HCT116 (cell line): ENCODE measurements around the gene CELSR3. TPM values are rescaled to one million over a fixed set of nuclear protein-coding genes. Genes with fewer than 3 reads are reported as not detected.

Source experiments
- ATAC-seq: fragments of 200-7000 bp; cut with Tn5 transposase; 2 replicates; pipeline ENCODE4 v1.9.1; 2020; ENCODE audit warnings: mild to moderate bottlenecking, moderate library complexity
- BruUV-seq: library from RNA; stranded (reverse); fragments of 400-500 nt; replicated peaks from 2 replicates; lab custom pipeline; 2021; lab: Mats Ljungman, UMichigan
- CTCF ChIA-PET: fragments of 300-600 bp; sonication (Branson Sonifier 250); formaldehyde crosslinking; loops from one replicate; lab custom pipeline; 2021; ENCODE audit warnings: antibody characterized with exemption; lab: Charles Lee
- POLR2A ChIA-PET: fragments of 300-600, 350-600 bp; sonication (Branson Sonifier 250); formaldehyde crosslinking; loops from one replicate; lab custom pipeline; 2021; ENCODE audit warnings: antibody characterized with exemption; lab: Charles Lee
- RAD21 ChIA-PET, 2 experiments: fragments of 300-600 bp; sonication (Branson Sonifier 250); formaldehyde crosslinking; loops; one replicate each; lab custom pipeline; 2023; ENCODE audit warnings: low total read pairs in 2 of 2; ENCODE audit not compliant: uncharacterized antibody in 2 of 2, unreplicated experiment in 2 of 2, low non-redundant PET in 1 of 2; lab: Charles Lee
- DNase-seq: peaks from one replicate; pipeline ENCODE4 v3.0.0-alpha.2; 2010; ENCODE audit warnings: low read depth, low spot score
- H2AFZ ChIP-seq: fragments of 200-600 bp; shearing (Covaris generic), sonication (generic); 2 replicates; pipeline ENCODE4 v1.6.1; 2017; ENCODE audit warnings: low read depth, mixed run types, mixed read lengths, antibody characterized with exemption, low read length; ENCODE audit not compliant: poor library complexity, severe bottlenecking
- H3K27ac ChIP-seq: 2 replicates; pipeline ENCODE4 v1.5.1; 2012; ENCODE audit warnings: low read depth, low read length
- H3K27me3 ChIP-seq: fragments of 200-600 bp; sonication (generic); 2 replicates; pipeline ENCODE4 v1.6.1; 2016; ENCODE audit warnings: mixed run types, low read length, mixed read lengths; ENCODE audit not compliant: insufficient read depth
- H3K36me3 ChIP-seq, 2 experiments: fragments of 200-500 bp in 1 of 2; fragments of 200-600 bp in 1 of 2; sonication (Bioruptor generic) in 1 of 2; sonication (generic) in 1 of 2; 2 replicates each; pipeline versions ENCODE4 v1.5.1 to v1.6.1; 2014 to 2016; ENCODE audit warnings: low read length in 2 of 2, inconsistent platforms in 1 of 2, mixed read lengths in 1 of 2, mixed run types in 1 of 2; ENCODE audit not compliant: insufficient read depth in 2 of 2, control insufficient read depth in 1 of 2
- H3K4me1 ChIP-seq, 2 experiments: fragments of 200-600 bp in 1 of 2; sonication (generic) in 1 of 2; 2 replicates each; pipeline versions ENCODE4 v1.5.1 to v1.6.1; 2012 to 2017; ENCODE audit warnings: low read length in 2 of 2, inconsistent platforms in 1 of 2, mild to moderate bottlenecking in 1 of 2, mixed read lengths in 1 of 2, mixed run types in 1 of 2, moderate library complexity in 1 of 2; ENCODE audit not compliant: insufficient read depth in 2 of 2, control insufficient read depth in 1 of 2
- H3K4me2 ChIP-seq: fragments of 200-600 bp; sonication (generic); 2 replicates; pipeline ENCODE4 v1.6.1; 2017; ENCODE audit warnings: mixed run types, low read length, mixed read lengths
- H3K4me3 ChIP-seq, 2 experiments: fragments of 200-600 bp in 1 of 2; sonication (generic) in 1 of 2; replicated peaks in 1 of 2; 2 replicates each; pipeline ENCODE4 v1.5.1; 2011 to 2016; ENCODE audit warnings: low read length in 2 of 2, control low read depth in 1 of 2, low read depth in 1 of 2, mild to moderate bottlenecking in 1 of 2, mixed read lengths in 1 of 2, mixed run types in 1 of 2
- H3K79me2 ChIP-seq: fragments of 200-600 bp; sonication (generic); 2 replicates; pipeline ENCODE4 v1.6.1; 2017; ENCODE audit warnings: mild to moderate bottlenecking, mixed run types, low read length, moderate library complexity, mixed read lengths; ENCODE audit not compliant: insufficient read depth
- H3K9ac ChIP-seq: fragments of 200-600 bp; sonication (generic); 2 replicates; pipeline ENCODE4 v1.6.1; 2016; ENCODE audit warnings: low read length, mixed read lengths
- H3K9me2 ChIP-seq: fragments of 200-600 bp; sonication (generic), shearing (Covaris generic); 2 replicates; pipeline ENCODE4 v1.6.1; 2017; ENCODE audit warnings: mixed run types, mild to moderate bottlenecking, moderate library complexity; ENCODE audit not compliant: insufficient read depth
- H3K9me3 ChIP-seq, 2 experiments: fragments of 200-500 bp in 1 of 2; fragments of 200-600 bp in 1 of 2; sonication (Bioruptor generic) in 1 of 2; sonication (generic) in 1 of 2; 2 replicates each; pipeline ENCODE4 v1.6.1; 2014 to 2017; ENCODE audit warnings: low read length in 2 of 2, mixed read lengths in 2 of 2, inconsistent platforms in 1 of 2, low read depth in 1 of 2, mild to moderate bottlenecking in 1 of 2, mixed run types in 1 of 2, moderate library complexity in 1 of 2; ENCODE audit not compliant: control insufficient read depth in 1 of 2, insufficient read depth in 1 of 2
- H4K20me1 ChIP-seq: fragments of 200-600 bp; sonication (generic), shearing (Covaris generic); 2 replicates; pipeline ENCODE4 v1.6.1; 2017; ENCODE audit warnings: mixed run types, mild to moderate bottlenecking, moderate library complexity; ENCODE audit not compliant: insufficient read depth
- ATF3 ChIP-seq: IDR thresholded peaks from 2 replicates; pipeline ENCODE4 v1.6.1; 2012
- CBX3 ChIP-seq: IDR thresholded peaks from 2 replicates; pipeline ENCODE4 v1.6.1; 2012; ENCODE audit warnings: low read depth
- CTCF ChIP-seq, 3 experiments: fragments of 200-600 bp in 1 of 3; sonication (generic) in 1 of 3; IDR thresholded peaks in 2 of 3; conservative IDR thresholded peaks in 1 of 3; 2 replicates each; pipeline ENCODE4 v1.5.1; 2012 to 2017; ENCODE audit warnings: low read depth in 2 of 3, low read length in 2 of 3, antibody characterized with exemption in 1 of 3, borderline replicate concordance in 1 of 3, control low read depth in 1 of 3, mild to moderate bottlenecking in 1 of 3, mixed read lengths in 1 of 3, mixed run types in 1 of 3, moderate library complexity in 1 of 3; ENCODE audit not compliant: insufficient read depth in 1 of 3
- EGR1 ChIP-seq: IDR thresholded peaks from 2 replicates; pipeline ENCODE4 v1.6.1; 2012; ENCODE audit warnings: low read depth
- JUND ChIP-seq: IDR thresholded peaks from 2 replicates; pipeline ENCODE4 v1.6.1; 2012
- MAX ChIP-seq: IDR thresholded peaks from 2 replicates; pipeline ENCODE4 v1.6.1; 2012
- RAD21 ChIP-seq: IDR thresholded peaks from 2 replicates; pipeline ENCODE4 v1.6.1; 2012; ENCODE audit warnings: low read depth, mild to moderate bottlenecking
- REST ChIP-seq: IDR thresholded peaks from 2 replicates; pipeline ENCODE4 v1.6.1; 2012; ENCODE audit warnings: low read depth
- SIN3A ChIP-seq: IDR thresholded peaks from 2 replicates; pipeline ENCODE4 v1.6.1; 2012; ENCODE audit warnings: low read depth
- SRF ChIP-seq: IDR thresholded peaks from 2 replicates; pipeline ENCODE4 v1.6.1; 2012; ENCODE audit warnings: low read depth
- TCF7L2 ChIP-seq: IDR thresholded peaks from 2 replicates; pipeline ENCODE4 v1.7.0; 2011; ENCODE audit warnings: borderline replicate concordance, inconsistent platforms; ENCODE audit not compliant: insufficient read depth, insufficient read length; ENCODE audit errors: extremely low read depth
- ZBTB33 ChIP-seq: IDR thresholded peaks from 2 replicates; pipeline ENCODE4 v1.6.1; 2011; ENCODE audit warnings: mild to moderate bottlenecking, low read length, moderate library complexity; ENCODE audit not compliant: insufficient replicate concordance; ENCODE audit errors: extremely low read depth
- intact Hi-C: fragments of 100-400 bp; cut with micrococcal nuclease; formaldehyde crosslinking; loops from 2 replicates; pipeline ENCODE4 v1.10.0; 2022
- total RNA-seq: library from RNA; stranded (reverse); gene quantifications from one replicate; pipeline ENCODE4 v1.2.1, GENCODE V29; 2021; ENCODE audit not compliant: unreplicated experiment

Gene CELSR3
- total RNA-seq, 1 experiment from 2014 or later: 7.8 TPM

- TF ChIP-seq CBX3: no peak
Measured at GRCh38 chr3:48663489-48664312, 1.0 kb upstream of the CELSR3 start (continued).

- H3K27me3 ChIP-seq: no peaks in the 10 kb centered on the region
- H3K27ac ChIP-seq: no peak overlapping the region
- H2AFZ ChIP-seq: no peak overlapping the region
- H3K9me3 ChIP-seq: peaks cover 0 to 6% of the 10 kb centered on the region in 2 experiments; a peak in 1 of 4 replicates
- no peaks in the 10 kb centered on the region for H4K20me1 ChIP-seq
- H3K4me3 ChIP-seq: peak overlapping the region in 1 of 2 experiments; percentile 56; a peak in 2 of 4 replicates
- POLR2A ChIA-PET: interaction anchor here (0.7 to 2.6 kb wide), 3 partner anchors 16 to 26 kb away, joined by 3 to 15 read pairs (median 3); partner anchors contain the start of genes NCKIPSD and SLC26A6
- H3K79me2 ChIP-seq: no peaks in the 10 kb centered on the region
- peak overlapping the region; percentile 76 for H3K4me2 ChIP-seq
- peaks cover 8 to 20% of the 10 kb centered on the region in 2 experiments for H3K4me1 ChIP-seq
- intact Hi-C loops: loop anchor here (10.0 kb wide), 1 partner anchor 107 kb away; the partner anchor contains the start of gene PFKFB4
- TF ChIP-seq RAD21 (no peak), SIN3A (no peak), ZBTB33 (no peak), MAX (no peak), SRF (no peak), JUND (no peak), ATF3 (no peak), TCF7L2 (no peak), REST (no peak), EGR1 (no peak), CTCF (IDR thresholded peaks at IDR 0.05 in 2 of 3, conservative IDR thresholded peaks at IDR 0.05 in 1 of 3; ENCODE audit: borderline replicate concordance in 1 of 3, insufficient read depth in 1 of 3, low read depth in 2 of 3, low read length in 2 of 3) (no peak)
- no peak overlapping the region for H3K9ac ChIP-seq
- DNase-seq (no peak), ATAC-seq (no peak)
- no peaks in the 10 kb centered on the region for H3K36me3 ChIP-seq
- RAD21 ChIA-PET: interaction anchor here in 1 of 2 experiments (1.6 kb wide), 1 partner anchor 27 kb away, joined by 4 read pairs; the partner anchor contains the start of gene SLC26A6
- BruUV-seq: no TSS peak
- CTCF ChIA-PET: interaction anchor here (1.7 to 2.2 kb wide), 3 partner anchors 14 to 27 kb away, joined by 4 to 12 read pairs (median 5); partner anchors contain the start of genes NCKIPSD and SLC26A6
- no peaks in the 10 kb centered on the region for H3K9me2 ChIP-seq
Measured at GRCh38 chr3:48662145-48662752, 437 bp downstream of the CELSR3 start.
